ENCODE results near the gene BANF2. TPM values are rescaled to one million over a fixed set of nuclear protein-coding genes. Genes with fewer than 3 reads are reported as not detected.

BANF2 gene
- total and polyA plus RNA-seq, 2 of the 13 experiments (the other 11 are each of a cell fraction or from before 2014, with no cell fraction given): 0.35 TPM; not detected in 1

DNA sequence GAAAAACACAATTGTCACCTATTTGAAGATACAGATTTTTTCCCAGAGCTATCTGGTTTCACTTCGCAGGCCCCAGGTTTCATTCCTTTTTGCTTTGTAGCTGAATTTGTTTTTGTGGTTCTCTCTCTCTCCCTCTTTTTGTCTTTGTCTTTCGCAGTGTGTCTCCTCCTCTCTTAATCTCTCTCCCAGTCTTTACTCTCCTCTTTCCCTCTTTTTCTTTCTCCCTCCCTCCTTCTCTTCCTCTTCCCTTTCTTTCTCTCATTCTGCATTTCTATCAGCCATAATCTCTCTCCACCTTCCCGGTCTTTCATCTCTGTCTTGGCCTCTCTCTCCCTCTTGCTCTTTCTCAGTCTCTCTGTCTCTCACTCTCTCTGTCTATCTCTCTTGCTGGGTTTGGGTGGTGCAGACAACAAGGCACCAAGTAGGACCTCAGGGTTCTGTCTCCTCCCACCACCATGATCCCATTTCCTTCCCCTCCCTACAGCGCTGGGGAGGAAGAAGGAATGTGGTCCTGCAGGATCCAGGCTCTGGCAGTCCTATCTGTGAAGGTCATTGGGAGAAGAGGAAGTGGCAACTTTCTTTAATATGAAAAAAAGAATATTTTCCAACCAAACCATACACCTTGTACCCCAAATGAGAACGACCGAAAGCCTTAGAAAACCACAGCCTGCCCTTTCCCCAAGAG, 63.2 kb downstream of the BANF2 start:
- in situ Hi-C loops (cut with HindIII; ENCODE audit: extremely low pct_ligation_motif_present, low pct_unique_long_range_greater_than_20kb) (no loop called here), intact Hi-C loops (cut with micrococcal nuclease; ENCODE audit: unreplicated experiment) (loop anchor here (5.0 kb wide), 1 partner anchor 44 kb away; no protein-coding TSS in a partner anchor)
- POLR2A ChIA-PET: interaction anchor here (1.8 kb wide), 1 partner anchor 9 kb away, joined by 6 read pairs; no protein-coding TSS in a partner anchor
- Histone ChIP-seq H2AFZ (ENCODE audit: low read length) (no peak overlapping the region), H3K4me3 (replicated peaks in 1 of 3; ENCODE audit: insufficient read depth in 1 of 3, low read depth in 2 of 3, low read length in 3 of 3) (no peak overlapping the region), H3K9ac (ENCODE audit: insufficient read depth, low read depth, low read length) (no peak overlapping the region), H3K36me3 (replicated peaks in 1 of 2; ENCODE audit: control insufficient read depth in 1 of 2, insufficient read depth in 2 of 2, low read length in 2 of 2) (no peaks in the 10 kb centered on the region), H3K9me3 (ENCODE audit: low read length) (0 out of 2 replicates have a peak, but pooled peaks cover 9% of the 10 kb centered on the region), H3K4me2 (ENCODE audit: low read depth, low read length) (no peak overlapping the region), H4K20me1 (ENCODE audit: insufficient read depth, low read length) (no peaks in the 10 kb centered on the region), H3K27ac (ENCODE audit: extremely low read length, insufficient read depth, low read length) (no peak overlapping the region), H3K27me3 (ENCODE audit: control insufficient read depth in 1 of 2, insufficient read depth in 2 of 2, low read length in 2 of 2) (0 out of 5 replicates have a peak, but pooled peaks cover 0 to 5% of the 10 kb centered on the region in 2 experiments), H3K4me1 (ENCODE audit: insufficient read depth, low read length) (peaks cover 31% of the 10 kb centered on the region), H3K79me2 (ENCODE audit: insufficient read depth, low read length) (no peaks in the 10 kb centered on the region)
- peak; percentile 72 for TF ChIP-seq FOXK2 (IDR thresholded peaks at IDR 0.05)
- TF ChIP-seq NONO (IDR thresholded peaks at IDR 0.05): 0 out of 2 replicates have a peak, but pooled peaks have one; percentile 72
- TF ChIP-seq NONO (CRISPR knock-in tag; conservative IDR thresholded peaks at IDR 0.05): no peak
- TF ChIP-seq SOX6 (IDR thresholded peaks at IDR 0.05): peak; percentile 83; the same call in 1 of the 2 replicates
- TF ChIP-seq SOX6 (CRISPR knock-in tag; IDR thresholded peaks at IDR 0.05): no peak
- TF ChIP-seq, protein P1, sequence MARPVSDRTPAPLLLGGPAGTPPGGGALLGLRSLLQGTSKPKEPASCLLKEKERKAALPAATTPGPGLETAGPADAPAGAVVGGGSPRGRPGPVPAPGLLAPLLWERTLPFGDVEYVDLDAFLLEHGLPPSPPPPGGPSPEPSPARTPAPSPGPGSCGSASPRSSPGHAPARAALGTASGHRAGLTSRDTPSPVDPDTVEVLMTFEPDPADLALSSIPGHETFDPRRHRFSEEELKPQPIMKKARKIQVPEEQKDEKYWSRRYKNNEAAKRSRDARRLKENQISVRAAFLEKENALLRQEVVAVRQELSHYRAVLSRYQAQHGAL (CRISPR knock-in tag; IDR thresholded peaks at IDR 0.05; ENCODE audit: not compliant biosample characterization): no peak
- TF ChIP-seq ATF7 (IDR thresholded peaks at IDR 0.05): peak; percentile 32; the same call in 1 of the 2 replicates
- TF ChIP-seq ATF7 (CRISPR knock-in tag; IDR thresholded peaks at IDR 0.05): no peak
- 0 out of 2 replicates have a peak, but pooled peaks have one; percentile 10 for TF ChIP-seq LCORL (IDR thresholded peaks at IDR 0.05)
- TF ChIP-seq LCORL (CRISPR knock-in tag; IDR thresholded peaks at IDR 0.05): no peak
- 0 out of 2 replicates have a peak, but pooled peaks have one; percentile 31 for TF ChIP-seq NFRKB (IDR thresholded peaks at IDR 0.05)
- TF ChIP-seq FOXP1 (IDR thresholded peaks at IDR 0.05): 0 out of 2 replicates have a peak, but pooled peaks have one; percentile 15
- no peak for TF ChIP-seq FOXP1 (CRISPR knock-in tag; IDR thresholded peaks at IDR 0.05)
- TF ChIP-seq NBN (conservative IDR thresholded peaks at IDR 0.05): 0 out of 2 replicates have a peak, but pooled peaks have one; percentile 44
- no peak for TF ChIP-seq RARA (CRISPR knock-in tag; IDR thresholded peaks at IDR 0.05)
- TF ChIP-seq, protein P2, sequence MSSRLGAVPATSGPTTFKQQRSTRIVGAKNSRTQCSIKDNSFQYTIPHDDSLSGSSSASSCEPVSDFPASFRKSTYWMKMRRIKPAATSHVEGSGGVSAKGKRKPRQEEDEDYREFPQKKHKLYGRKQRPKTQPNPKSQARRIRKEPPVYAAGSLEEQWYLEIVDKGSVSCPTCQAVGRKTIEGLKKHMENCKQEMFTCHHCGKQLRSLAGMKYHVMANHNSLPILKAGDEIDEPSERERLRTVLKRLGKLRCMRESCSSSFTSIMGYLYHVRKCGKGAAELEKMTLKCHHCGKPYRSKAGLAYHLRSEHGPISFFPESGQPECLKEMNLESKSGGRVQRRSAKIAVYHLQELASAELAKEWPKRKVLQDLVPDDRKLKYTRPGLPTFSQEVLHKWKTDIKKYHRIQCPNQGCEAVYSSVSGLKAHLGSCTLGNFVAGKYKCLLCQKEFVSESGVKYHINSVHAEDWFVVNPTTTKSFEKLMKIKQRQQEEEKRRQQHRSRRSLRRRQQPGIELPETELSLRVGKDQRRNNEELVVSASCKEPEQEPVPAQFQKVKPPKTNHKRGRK (CRISPR knock-in tag; IDR thresholded peaks at IDR 0.05): 0 out of 2 replicates have a peak, but pooled peaks have one; percentile 58
- ATAC-seq: no peak
- no peak for DNase-seq (ENCODE audit: low spot score)
- no TSS peak for BruUV-seq (replicated peaks)
- CTCF ChIA-PET (ENCODE audit: low intra/inter-chr PET ratio, low total read pairs): no interaction called here
- whole genome bisulfite sequencing (ENCODE audit: low lambda C conversion rate): 72% methylated on average over 6 of the region's 6 CpGs
- FAIRE-seq: no peak

All from HepG2 (cell line).